ENCODE data around the gene SERPINH1. TPM values are rescaled to one million over a fixed set of nuclear protein-coding genes. Genes with fewer than 3 reads are reported as not detected.
A peak's percentile ranks its signal among the peaks of the same experiment; 100 is the strongest.

The SERPINH1 gene
- total and polyA plus RNA-seq, 2 donors (not counting 3 experiments of a cell fraction or from before 2014, with no cell fraction given) = 409 to 816 TPM

DNA sequence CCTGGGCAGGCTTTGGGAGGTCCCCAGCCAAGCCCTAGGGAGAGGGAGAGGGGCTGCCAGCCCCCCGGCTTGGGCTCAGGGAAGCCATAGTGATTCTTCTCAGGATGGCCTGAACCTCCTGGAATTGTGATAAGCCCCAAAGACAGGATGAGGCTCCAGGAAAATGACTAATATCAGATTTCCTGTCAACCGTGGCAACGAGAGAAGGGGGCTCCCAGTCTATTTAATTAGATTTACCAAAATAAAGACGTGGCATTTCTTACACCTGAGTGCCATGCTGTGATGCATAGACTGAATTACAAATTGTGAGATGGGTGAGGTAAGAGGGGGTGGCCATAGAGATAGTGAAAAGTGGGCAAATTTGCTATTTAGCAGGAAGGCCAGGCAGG lies 20.4 kb downstream of the SERPINH1 start:
- FAIRE-seq = no peak
- intact Hi-C loops (cut with micrococcal nuclease) = loop anchor here (1.0 kb wide), 3 partner anchors 17 to 114 kb away; no protein-coding TSS in a partner anchor

More for the DNA sequence above, 20.4 kb downstream of the SERPINH1 start:
- Histone ChIP-seq H3K4me1 (ENCODE audit: control insufficient read depth, extremely low read depth, insufficient read depth, low read length) (peaks cover 21% of the 10 kb centered on the region), H3K4me2 (ENCODE audit: insufficient read depth, low read length) (peak overlapping the region; percentile 35), H3K9me1 (replicated peaks; ENCODE audit: control insufficient read depth, extremely low read depth, insufficient read depth, low read length) (no peaks in the 10 kb centered on the region), H3K27ac (ENCODE audit: insufficient read depth, low read depth, low read length) (peak overlapping the region; percentile 94), H3K9me3 (replicated peaks; ENCODE audit: control insufficient read depth, insufficient read depth, low read length) (no peaks in the 10 kb centered on the region), H3K27me3 (ENCODE audit: control insufficient read depth in 2 of 2, insufficient read depth in 2 of 2, low read length in 2 of 2) (no peaks in the 10 kb centered on the region), H3K36me3 (ENCODE audit: control insufficient read depth in 2 of 2, extremely low read depth in 1 of 2, insufficient read depth in 2 of 2, low read length in 2 of 2) (no peaks in the 10 kb centered on the region), H4K20me1 (replicated peaks; ENCODE audit: control insufficient read depth, extremely low read depth, insufficient read depth, low read length) (no peaks in the 10 kb centered on the region), H3K4me3 (replicated peaks in 1 of 3; ENCODE audit: insufficient read depth in 1 of 3, low read depth in 1 of 3, low read length in 3 of 3) (peak overlapping the region in 2 of 3 experiments; percentile 17 to 62), H3K9ac (replicated peaks; ENCODE audit: extremely low read depth, insufficient read depth, low read length) (peak overlapping the region; percentile 94), H2AFZ (ENCODE audit: low read depth, low read length) (no peak overlapping the region), H3K79me2 (ENCODE audit: control insufficient read depth, insufficient read depth, low read length) (no peaks in the 10 kb centered on the region)
- ChIA-PET POLR2A (interaction anchor here (1.8 kb wide), 2 partner anchors 10 to 29 kb away, joined by 7 to 8 read pairs; no protein-coding TSS in a partner anchor), CTCF (interaction anchor here (1.1 to 2.7 kb wide), 6 partner anchors 10 to 49 kb away, joined by 3 to 9 read pairs (median 6); no protein-coding TSS in a partner anchor)
- no TSS peak for BruUV-seq (replicated peaks)
- dilution Hi-C loops (cut with MboI; ENCODE audit: extremely low pct_ligation_motif_present, low sequenced_read_pairs) = no loop called here
- TF ChIP-seq POLR2AphosphoS5 (IDR thresholded peaks at IDR 0.05; ENCODE audit: insufficient read depth, low read depth, low read length) (peak; percentile 54), MYC (IDR thresholded peaks at IDR 0.05; ENCODE audit: low read depth, low read length) (no peak), EZH2 (IDR thresholded peaks at IDR 0.05; ENCODE audit: borderline replicate concordance, low read depth, low read length, severe bottlenecking) (no peak), CTCF (IDR thresholded peaks at IDR 0.05; ENCODE audit: extremely low read depth in 1 of 2, insufficient read depth in 1 of 2, low read depth in 1 of 2, low read length in 2 of 2) (no peak), FOS (IDR thresholded peaks at IDR 0.05; ENCODE audit: borderline replicate concordance, insufficient read depth, low read length) (peak; percentile 59), GATA2 (IDR thresholded peaks at IDR 0.05; ENCODE audit: insufficient read depth, insufficient read length, low read depth, low read length) (peak; percentile 73), POLR2A (IDR thresholded peaks at IDR 0.05; ENCODE audit: low read depth, low read length) (no peak), JUN (IDR thresholded peaks at IDR 0.05; ENCODE audit: borderline replicate concordance, insufficient read depth, insufficient read length, low read depth) (peak; percentile 86)
- TF ChIP-seq, protein P1, sequence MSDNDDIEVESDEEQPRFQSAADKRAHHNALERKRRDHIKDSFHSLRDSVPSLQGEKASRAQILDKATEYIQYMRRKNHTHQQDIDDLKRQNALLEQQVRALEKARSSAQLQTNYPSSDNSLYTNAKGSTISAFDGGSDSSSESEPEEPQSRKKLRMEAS (IDR thresholded peaks at IDR 0.05; ENCODE audit: insufficient read depth, insufficient read length) = no peak
- DNase-seq (ENCODE audit: low read depth, low spot score) = peak; percentile 91
